A673 (cell line): ENCODE measurements around the gene MUC15. TPM values are rescaled to one million over a fixed set of nuclear protein-coding genes. Genes with fewer than 3 reads are reported as not detected.
"Not testable (repeated sequence)": the region's sequence is repeated elsewhere in the genome, so short reads cannot be mapped to it uniquely, and the experiment has no call there.

Experiments
- BruUV-seq: library from RNA; stranded (reverse); fragments of 400-500 nt; replicated peaks from 2 replicates; lab custom pipeline; 2021; lab: Mats Ljungman, UMichigan
- CTCF ChIA-PET: fragments of 300-600 bp; sonication (Branson Sonifier 250); formaldehyde crosslinking; loops from one replicate; lab custom pipeline; 2022; ENCODE audit warnings: antibody characterized with exemption; lab: Charles Lee
- POLR2A ChIA-PET: fragments of 300-600 bp; sonication (Branson Sonifier 250); formaldehyde crosslinking; loops from one replicate; lab custom pipeline; 2022; ENCODE audit warnings: antibody characterized with exemption; ENCODE audit not compliant: low non-redundant PET; lab: Charles Lee
- DNase-seq: peaks from one replicate; pipeline ENCODE4 v3.0.0-alpha.2; 2015; ENCODE audit warnings: low spot score
- H3K27ac ChIP-seq: fragments of 200-600 bp; sonication (generic); 2 replicates; pipeline ENCODE4 v1.5.1; 2016; ENCODE audit warnings: mixed run types, low read depth, mild to moderate bottlenecking, mixed read lengths, antibody characterized with exemption, low read length; ENCODE audit not compliant: poor library complexity, severe bottlenecking
- H3K27me3 ChIP-seq: fragments of 200-600 bp; sonication (generic); replicated peaks from 2 replicates; pipeline ENCODE4 v1.6.1; 2017; ENCODE audit warnings: mixed run types, low read depth, mild to moderate bottlenecking, mixed read lengths, antibody characterized with exemption, low read length; ENCODE audit not compliant: insufficient read depth, poor library complexity
- H3K36me3 ChIP-seq: fragments of 200-600 bp; sonication (generic); 2 replicates; pipeline ENCODE4 v1.6.1; 2016; ENCODE audit warnings: mixed run types, mild to moderate bottlenecking, mixed read lengths, antibody characterized with exemption, low read length; ENCODE audit not compliant: insufficient read depth, poor library complexity, severe bottlenecking
- H3K4me1 ChIP-seq: fragments of 200-600 bp; sonication (generic); 2 replicates; pipeline ENCODE4 v1.6.1; 2017; ENCODE audit warnings: mixed run types, mild to moderate bottlenecking, mixed read lengths, antibody characterized with exemption, low read length; ENCODE audit not compliant: insufficient read depth, poor library complexity, severe bottlenecking
- H3K4me3 ChIP-seq: fragments of 200-600 bp; sonication (generic); 2 replicates; pipeline ENCODE4 v1.5.1; 2016; ENCODE audit warnings: low read depth, mixed run types, mild to moderate bottlenecking, mixed read lengths, low read length; ENCODE audit not compliant: poor library complexity, severe bottlenecking
- H3K9me3 ChIP-seq: fragments of 200-600 bp; sonication (generic); 2 replicates; pipeline ENCODE4 v1.6.1; 2016; ENCODE audit warnings: mixed run types, low read depth, mild to moderate bottlenecking, mixed read lengths, antibody characterized with exemption, low read length; ENCODE audit not compliant: poor library complexity, severe bottlenecking
- CTCF ChIP-seq: fragments of 300-800, 200-600 bp; sonication (generic); conservative IDR thresholded peaks from 2 replicates; pipeline ENCODE4 v1.5.1; 2017; ENCODE audit warnings: low read depth, mild to moderate bottlenecking, antibody characterized with exemption, low read length, moderate library complexity, mixed read lengths
- EZH2 ChIP-seq: fragments of 200-600 bp; sonication (generic); IDR thresholded peaks from 2 replicates; pipeline ENCODE4 v1.6.1; 2017; ENCODE audit warnings: borderline replicate concordance, low read depth, mild to moderate bottlenecking, mixed read lengths, antibody characterized with exemption, low read length; ENCODE audit not compliant: poor library complexity, severe bottlenecking
- intact Hi-C: fragments of 100-400 bp; cut with micrococcal nuclease; formaldehyde crosslinking; loops from one replicate; pipeline ENCODE4 v1.10.0; 2022; ENCODE audit not compliant: unreplicated experiment
- total RNA-seq: library from RNA; stranded (reverse); gene quantifications from 2 replicates; pipeline ENCODE4 v1.2.3, GENCODE V29; 2021

The MUC15 gene
- total RNA-seq, 1 experiment from 2014 or later: not detected

GRCh38 chr11:26597899-26598298 is 25.8 kb upstream of the MUC15 start:
- intact Hi-C loops: no loop called here
- no peak for TF ChIP-seq EZH2
- no peak for TF ChIP-seq CTCF
- CTCF ChIA-PET: no interaction called here
- no peak overlapping the region for H3K4me3 ChIP-seq
- no peak for DNase-seq
- BruUV-seq: no TSS peak
- H3K27me3 ChIP-seq: peaks cover 2% of the 10 kb centered on the region
- no peaks in the 10 kb centered on the region for H3K36me3 ChIP-seq
- H3K9me3 ChIP-seq: no peaks in the 10 kb centered on the region
- POLR2A ChIA-PET: no interaction called here
- no peaks in the 10 kb centered on the region for H3K4me1 ChIP-seq
- no peak overlapping the region for H3K27ac ChIP-seq

GRCh38 chr11:26597049-26597689 is 25.1 kb upstream of the MUC15 start:
- H3K27ac ChIP-seq, BruUV-seq, H3K4me3 ChIP-seq, H3K9me3 ChIP-seq, H3K4me1 ChIP-seq, intact Hi-C loops, H3K36me3 ChIP-seq, CTCF ChIA-PET, DNase-seq, POLR2A ChIA-PET, H3K27me3 ChIP-seq: not testable (repeated sequence)

- POLR2A ChIA-PET, H3K27me3 ChIP-seq: not testable (repeated sequence)
These were observed 23.3 kb upstream of the MUC15 start for GRCh38 chr11:26595207-26595865.

GRCh38 chr11:26593691-26594090 is 21.6 kb upstream of the MUC15 start:
- intact Hi-C loops: no loop called here
- Histone ChIP-seq H3K4me1 (no peaks in the 10 kb centered on the region), H3K36me3 (no peaks in the 10 kb centered on the region), H3K27ac (no peak overlapping the region), H3K27me3 (no peaks in the 10 kb centered on the region), H3K4me3 (no peak overlapping the region), H3K9me3 (no peaks in the 10 kb centered on the region)
- TF ChIP-seq CTCF: no peak
- TF ChIP-seq EZH2: no peak
- DNase-seq: no peak
- BruUV-seq: no TSS peak
- CTCF ChIA-PET: no interaction called here
- POLR2A ChIA-PET: no interaction called here

More at GRCh38 chr11:26595207-26595865, 23.3 kb upstream of the MUC15 start:
- H3K36me3 ChIP-seq, H3K9me3 ChIP-seq, intact Hi-C loops, H3K27ac ChIP-seq, H3K4me3 ChIP-seq, BruUV-seq, DNase-seq, H3K4me1 ChIP-seq: not testable (repeated sequence)
- CTCF ChIA-PET: interaction anchor here (0.9 kb wide), 1 partner anchor 47 kb away, joined by 3 read pairs; no protein-coding TSS in a partner anchor
